Measurements from ENCODE around the gene PLK5.

- TF ChIP-seq CTCF (IDR thresholded peaks at IDR 0.05; ENCODE audit: poor library complexity, severe bottlenecking) (no peak), EZH2 (IDR thresholded peaks at IDR 0.05; ENCODE audit: borderline replicate concordance, insufficient read depth, low read length, poor library complexity, severe bottlenecking) (no peak), REST (IDR thresholded peaks at IDR 0.05; ENCODE audit: borderline replicate concordance) (no peak), TAF1 (IDR thresholded peaks at IDR 0.05; ENCODE audit: low read depth) (no peak), POLR2AphosphoS5 (IDR thresholded peaks at IDR 0.05) (no peak), EP300 (conservative IDR thresholded peaks at IDR 0.05; ENCODE audit: poor library complexity, severe bottlenecking) (no peak)
Observed at GRCh38 chr19:1488282-1488601, 35.6 kb upstream of the PLK5 start.
